DOHH2 (cell line): ENCODE measurements around the gene SPSB4.

Experiments
- H3F3A ChIP-seq: fragments of 200-600 bp; sonication (generic), shearing (Covaris generic); 2 replicates; pipeline ENCODE4 v1.6.0; 2016; ENCODE audit warnings: antibody characterized with exemption, mild to moderate bottlenecking; ENCODE audit not compliant: control insufficient read depth, insufficient read depth
- H3K27ac ChIP-seq: fragments of 200-600 bp; sonication (generic); 2 replicates; pipeline ENCODE4 v1.5.1; 2014; ENCODE audit warnings: low read depth, mild to moderate bottlenecking, low read length, moderate library complexity
- H3K27me3 ChIP-seq: fragments of 200-600 bp; sonication (generic); 2 replicates; pipeline ENCODE4 v1.6.1; 2014; ENCODE audit warnings: mild to moderate bottlenecking, low read length, mixed read lengths; ENCODE audit not compliant: control insufficient read depth
- H3K36me3 ChIP-seq: fragments of 200-600 bp; sonication (generic); 2 replicates; pipeline ENCODE4 v1.6.1; 2014; ENCODE audit warnings: mild to moderate bottlenecking, low read length, moderate library complexity, mixed read lengths; ENCODE audit not compliant: control insufficient read depth
- H3K4me1 ChIP-seq: fragments of 200-600 bp; sonication (generic); 2 replicates; pipeline ENCODE4 v1.6.1; 2014; ENCODE audit warnings: mild to moderate bottlenecking, low read length, mixed read lengths; ENCODE audit not compliant: control insufficient read depth
- H3K4me2 ChIP-seq: fragments of 200-600 bp; sonication (generic); 2 replicates; pipeline ENCODE4 v1.6.0; 2014; ENCODE audit warnings: mild to moderate bottlenecking, low read length, moderate library complexity
- H3K4me3 ChIP-seq: fragments of 200-600 bp; sonication (generic); 2 replicates; pipeline ENCODE4 v1.5.1; 2014; ENCODE audit warnings: mild to moderate bottlenecking, low read length, mixed read lengths
- H3K79me2 ChIP-seq: fragments of 200-600 bp; sonication (generic); 2 replicates; pipeline ENCODE4 v1.6.1; 2014; ENCODE audit warnings: mild to moderate bottlenecking, low read length, mixed read lengths; ENCODE audit not compliant: control insufficient read depth
- H3K9me2 ChIP-seq: fragments of 200-600 bp; sonication (generic); replicated peaks from 2 replicates; pipeline ENCODE4 v1.6.1; 2014; ENCODE audit warnings: mild to moderate bottlenecking, low read length, mixed read lengths; ENCODE audit not compliant: control insufficient read depth
- H3K9me3 ChIP-seq: fragments of 200-600 bp; sonication (generic); 2 replicates; pipeline ENCODE4 v1.6.1; 2014; ENCODE audit warnings: antibody characterized with exemption, low read length, mixed read lengths; ENCODE audit not compliant: control insufficient read depth, insufficient read depth
- H4K20me1 ChIP-seq: fragments of 200-600 bp; sonication (generic); 2 replicates; pipeline ENCODE4 v1.6.0; 2014; ENCODE audit warnings: low read depth, mild to moderate bottlenecking, antibody characterized with exemption, low read length, moderate library complexity; ENCODE audit not compliant: control insufficient read depth, insufficient read depth
- CTCF ChIP-seq: fragments of 200-600 bp; sonication (generic); IDR thresholded peaks from one replicate; pipeline ENCODE4 v1.5.1; 2014; ENCODE audit warnings: antibody characterized with exemption, mild to moderate bottlenecking, low read depth, low read length; ENCODE audit not compliant: poor library complexity, severe bottlenecking
- EZH2phosphoT487 ChIP-seq: fragments of 200-600 bp; sonication (generic); IDR thresholded peaks from 2 replicates; pipeline ENCODE4 v1.6.1; 2017; ENCODE audit warnings: borderline replicate concordance, mild to moderate bottlenecking, antibody characterized with exemption, low read length, moderate library complexity, mixed read lengths

The SPSB4 gene

DNA sequence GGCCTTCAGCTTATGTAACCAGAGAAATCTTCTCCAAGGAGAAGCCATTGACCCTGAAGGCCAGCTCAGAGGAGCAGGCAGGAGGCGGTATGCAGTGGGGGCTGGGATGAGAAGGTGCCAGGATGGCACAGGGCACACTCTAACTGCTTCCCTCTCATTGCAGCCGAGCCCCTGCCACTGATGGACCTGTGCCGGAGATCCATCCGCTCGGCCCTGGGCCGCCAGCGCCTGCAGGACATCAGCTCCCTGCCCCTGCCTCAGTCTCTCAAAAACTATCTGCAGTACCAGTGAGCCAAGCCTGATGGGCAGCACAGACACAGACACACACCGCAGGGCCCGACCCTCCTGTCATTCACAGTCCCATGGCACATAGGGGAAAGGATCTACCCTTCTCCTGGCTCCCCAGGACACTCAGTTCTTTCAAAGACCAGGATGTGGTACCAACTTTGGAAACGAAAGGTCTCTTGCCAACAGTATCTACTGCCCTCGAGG lies 95.9 kb downstream of the SPSB4 start:
- no peaks in the 10 kb centered on the region for H3F3A ChIP-seq
- no peaks in the 10 kb centered on the region for H3K4me1 ChIP-seq
- no peak overlapping the region for H3K4me3 ChIP-seq
- TF ChIP-seq EZH2phosphoT487 (no peak), CTCF (no peak)
- H3K4me2 ChIP-seq: no peak overlapping the region
- H3K36me3 ChIP-seq: no peaks in the 10 kb centered on the region
- no peaks in the 10 kb centered on the region for H3K9me2 ChIP-seq
- H3K27ac ChIP-seq: no peak overlapping the region
- no peaks in the 10 kb centered on the region for H3K79me2 ChIP-seq
- H4K20me1 ChIP-seq: no peaks in the 10 kb centered on the region
- H3K27me3 ChIP-seq: no peaks in the 10 kb centered on the region
- H3K9me3 ChIP-seq: no peaks in the 10 kb centered on the region

- no peak overlapping the region for H3K4me2 ChIP-seq
- no peaks in the 10 kb centered on the region for H3F3A ChIP-seq
- no peaks in the 10 kb centered on the region for H3K9me3 ChIP-seq
- H3K27me3 ChIP-seq: no peaks in the 10 kb centered on the region
- H3K79me2 ChIP-seq: no peaks in the 10 kb centered on the region
- no peak overlapping the region for H3K27ac ChIP-seq
- no peak overlapping the region for H3K4me3 ChIP-seq
- TF ChIP-seq CTCF: no peak
- no peak for TF ChIP-seq EZH2phosphoT487
- no peaks in the 10 kb centered on the region for H3K9me2 ChIP-seq
- no peaks in the 10 kb centered on the region for H3K4me1 ChIP-seq
- no peaks in the 10 kb centered on the region for H3K36me3 ChIP-seq
- no peaks in the 10 kb centered on the region for H4K20me1 ChIP-seq
Observed at GRCh38 chr3:141147657-141148056, 96.5 kb downstream of the SPSB4 start.

DNA sequence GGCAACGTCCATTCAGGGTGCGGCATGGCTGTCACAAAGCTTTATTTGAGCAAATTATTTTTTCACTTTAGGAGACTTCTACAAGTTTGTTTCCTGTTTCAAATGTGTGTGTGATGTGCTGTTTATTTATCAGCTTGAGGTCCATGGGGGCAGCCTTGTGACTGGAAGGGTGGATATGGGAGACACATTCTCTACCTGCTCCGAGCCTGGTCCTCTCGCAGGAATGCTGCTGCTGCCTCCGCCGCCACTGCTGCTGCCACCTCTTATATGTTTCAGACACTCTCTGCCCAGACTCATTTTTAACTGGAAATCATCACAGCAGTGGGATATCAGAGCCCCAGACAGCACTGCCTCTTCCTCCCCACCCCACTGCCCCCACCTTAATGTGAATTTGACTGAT lies 97.0 kb downstream of the SPSB4 start:
- Histone ChIP-seq H3K9me2 (no peaks in the 10 kb centered on the region), H3F3A (no peaks in the 10 kb centered on the region), H3K27ac (no peak overlapping the region), H3K4me2 (no peak overlapping the region), H3K27me3 (no peaks in the 10 kb centered on the region), H4K20me1 (no peaks in the 10 kb centered on the region), H3K4me3 (no peak overlapping the region), H3K36me3 (no peaks in the 10 kb centered on the region), H3K79me2 (no peaks in the 10 kb centered on the region), H3K9me3 (no peaks in the 10 kb centered on the region), H3K4me1 (no peaks in the 10 kb centered on the region)
- TF ChIP-seq CTCF: no peak
- TF ChIP-seq EZH2phosphoT487: no peak

GRCh38 chr3:141148770-141149169 lies 97.6 kb downstream of the SPSB4 start:
- no peaks in the 10 kb centered on the region for H3K9me3 ChIP-seq
- H3K4me1 ChIP-seq: no peaks in the 10 kb centered on the region
- H3K36me3 ChIP-seq: no peaks in the 10 kb centered on the region
- no peaks in the 10 kb centered on the region for H3K79me2 ChIP-seq
- no peak overlapping the region for H3K27ac ChIP-seq
- no peaks in the 10 kb centered on the region for H3K9me2 ChIP-seq
- H3F3A ChIP-seq: no peaks in the 10 kb centered on the region
- TF ChIP-seq EZH2phosphoT487 (no peak), CTCF (no peak)
- H3K4me3 ChIP-seq: no peak overlapping the region
- no peaks in the 10 kb centered on the region for H4K20me1 ChIP-seq
- H3K27me3 ChIP-seq: no peaks in the 10 kb centered on the region
- H3K4me2 ChIP-seq: no peak overlapping the region
